Measurements from ENCODE around the gene ARMC7.

Gene ARMC7

DNA sequence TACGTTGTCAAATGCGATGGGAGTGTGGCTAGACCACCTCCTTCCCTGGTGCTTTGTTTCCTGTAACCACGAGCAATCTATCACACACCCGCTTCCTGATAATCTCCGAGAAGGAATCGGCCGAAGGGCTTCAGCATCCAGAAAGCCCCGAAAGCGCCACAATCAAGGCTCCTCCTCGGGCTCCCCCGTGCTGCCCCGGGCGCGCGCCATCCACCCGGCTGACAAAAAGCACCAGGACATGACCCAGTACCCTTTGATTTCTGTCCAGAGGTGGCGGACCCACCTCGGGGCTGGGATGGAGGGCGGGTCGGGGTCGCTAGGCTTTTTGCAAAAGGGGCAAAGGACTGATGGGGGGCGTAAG, 743 bp upstream of the ARMC7 start:
- peak in 2 of 3 donors; percentile 60 to 65 for DNase-seq
- Histone ChIP-seq H3K36me3 (ENCODE audit: control insufficient read depth in 4 of 4, insufficient read depth in 4 of 4, low read length in 3 of 4) (peaks cover 0 to 13% (median 3%) of the 10 kb centered on the region in 4 experiments), H3K27ac (ENCODE audit: insufficient read depth in 1 of 2, low read depth in 1 of 2, low read length in 2 of 2, poor library complexity in 1 of 2, severe bottlenecking in 2 of 2) (no peak overlapping the region), H3K4me3 (ENCODE audit: control insufficient read depth in 1 of 7, extremely low read depth in 1 of 7, insufficient read depth in 4 of 7, low read depth in 2 of 7, low read length in 6 of 7) (peak overlapping the region; percentile 51 to 95 (median 86)), H3K27me3 (replicated peaks in 2 of 5; ENCODE audit: control insufficient read depth in 4 of 5, insufficient read depth in 5 of 5, low read length in 4 of 5) (no peaks in the 10 kb centered on the region), H3K9me3 (ENCODE audit: control extremely low read depth in 1 of 5, control insufficient read depth in 4 of 5, insufficient read depth in 2 of 5, low read depth in 1 of 5, low read length in 4 of 5) (no peaks in the 10 kb centered on the region), H3K4me1 (ENCODE audit: control extremely low read depth in 1 of 4, control insufficient read depth in 4 of 4, insufficient read depth in 4 of 4, low read length in 3 of 4) (peaks cover 0 to 35% (median 31%) of the 10 kb centered on the region in 4 experiments)
- 0% methylated on average over 21 of the region's 22 CpGs for WGBS (ENCODE audit: insufficient coverage)
- ChIA-PET POLR2A (interaction anchor here (0.8 to 1.0 kb wide), 3 partner anchors 15 to 49 kb away, joined by 3 to 6 read pairs (median 5); partner anchors contain the start of gene SLC16A5), CTCF (interaction anchor here (7.7 to 9.4 kb wide), 4 partner anchors 15 to 94 kb away, joined by 71 to 168 read pairs (median 92); partner anchors contain the start of genes NT5C and NUP85)

DNA sequence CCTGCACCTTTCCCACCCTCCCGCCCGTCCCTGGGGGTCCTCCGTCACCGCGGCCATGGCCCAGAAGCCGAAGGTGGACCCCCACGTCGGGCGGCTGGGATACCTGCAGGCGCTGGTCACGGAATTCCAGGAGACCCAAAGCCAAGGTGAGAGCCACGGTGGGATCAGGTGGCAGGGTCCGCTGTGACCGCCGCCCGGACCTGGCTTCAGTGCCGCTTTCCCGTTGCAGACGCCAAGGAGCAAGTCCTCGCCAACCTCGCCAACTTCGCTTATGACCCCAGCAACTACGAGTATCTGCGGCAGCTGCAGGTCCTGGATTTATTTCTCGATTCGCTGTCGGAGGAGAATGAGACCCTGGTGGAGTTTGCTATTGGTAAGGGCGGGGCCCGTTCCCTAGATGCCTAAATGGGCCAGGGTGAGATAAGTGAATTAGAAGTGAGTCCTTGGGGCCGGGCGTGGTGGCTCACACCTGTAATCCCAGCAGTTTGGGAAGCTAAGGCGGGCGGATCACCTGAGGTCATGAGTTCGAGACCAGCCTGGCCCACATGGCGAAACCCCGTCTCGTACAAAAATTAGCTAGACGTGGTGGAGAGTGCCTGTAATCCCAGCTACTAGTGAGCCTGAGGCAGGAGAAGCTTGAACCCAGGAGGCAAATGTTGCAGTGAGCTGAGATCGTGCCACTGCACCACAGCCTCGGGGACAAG, 617 bp downstream of the ARMC7 start:
- Histone ChIP-seq H3K27me3 (replicated peaks in 2 of 5; ENCODE audit: control insufficient read depth in 4 of 5, insufficient read depth in 5 of 5, low read length in 4 of 5) (no peaks in the 10 kb centered on the region), H3K27ac (ENCODE audit: insufficient read depth in 1 of 2, low read depth in 1 of 2, low read length in 2 of 2, poor library complexity in 1 of 2, severe bottlenecking in 2 of 2) (peak overlapping the region in 1 of 2 experiments; percentile 74), H3K36me3 (ENCODE audit: control insufficient read depth in 4 of 4, insufficient read depth in 4 of 4, low read length in 3 of 4) (peaks cover 0 to 7% (median under 1%) of the 10 kb centered on the region in 4 experiments), H3K9me3 (ENCODE audit: control extremely low read depth in 1 of 5, control insufficient read depth in 4 of 5, insufficient read depth in 2 of 5, low read depth in 1 of 5, low read length in 4 of 5) (no peaks in the 10 kb centered on the region), H3K4me3 (ENCODE audit: control insufficient read depth in 1 of 7, extremely low read depth in 1 of 7, insufficient read depth in 4 of 7, low read depth in 2 of 7, low read length in 6 of 7) (peak overlapping the region; percentile 51 to 95 (median 86)), H3K4me1 (ENCODE audit: control extremely low read depth in 1 of 4, control insufficient read depth in 4 of 4, insufficient read depth in 4 of 4, low read length in 3 of 4) (peaks cover 0 to 46% (median 40%) of the 10 kb centered on the region in 4 experiments)
- CTCF ChIA-PET, result interaction anchor here (0.7 to 9.4 kb wide), 12 partner anchors 10 to 93 kb away, joined by 3 to 168 read pairs (median 6); partner anchors contain the start of genes NT5C and NUP85
- peak in 2 of 3 donors; percentile 59 to 65 for DNase-seq
- POLR2A ChIA-PET, result interaction anchor here (0.6 to 1.0 kb wide), 5 partner anchors 23 to 51 kb away, joined by 3 to 6 read pairs (median 5); partner anchors contain the start of genes JPT1 and SLC16A5
- 15% methylated on average over 33 of the region's 40 CpGs for WGBS (ENCODE audit: insufficient coverage)

DNA sequence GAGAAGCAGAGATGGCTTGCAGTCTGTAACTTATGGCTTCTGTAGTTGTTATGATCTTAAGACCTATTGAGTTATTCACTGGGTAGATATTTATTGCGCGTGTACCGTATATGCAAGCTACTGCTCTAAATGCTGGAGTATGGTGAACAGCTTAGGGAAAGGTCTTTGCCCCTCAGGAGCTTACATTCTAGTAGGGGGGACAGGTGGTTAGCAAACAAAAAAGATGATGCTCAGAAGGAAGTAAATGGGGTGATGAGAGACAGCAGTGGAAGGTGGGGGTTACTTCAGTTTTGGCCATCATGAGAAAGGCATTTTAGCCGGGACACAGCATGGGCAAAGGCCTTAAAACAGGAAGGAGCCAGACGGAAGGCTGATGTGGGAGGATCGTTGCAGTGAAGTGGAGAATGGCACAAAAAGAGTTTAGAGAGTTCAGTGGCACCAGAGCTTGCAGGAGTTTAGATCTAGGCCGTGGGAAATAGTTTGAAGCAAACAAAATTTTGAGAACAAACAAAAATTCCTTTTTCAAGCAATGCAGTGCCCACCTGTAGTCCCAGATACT, 2.1 kb downstream of the ARMC7 start:
- Histone ChIP-seq H3K27me3 (replicated peaks in 2 of 5; ENCODE audit: control insufficient read depth in 4 of 5, insufficient read depth in 5 of 5, low read length in 4 of 5) (no peaks in the 10 kb centered on the region), H3K9me3 (ENCODE audit: control extremely low read depth in 1 of 5, control insufficient read depth in 4 of 5, insufficient read depth in 2 of 5, low read depth in 1 of 5, low read length in 4 of 5) (no peaks in the 10 kb centered on the region), H3K4me3 (ENCODE audit: control insufficient read depth in 1 of 7, extremely low read depth in 1 of 7, insufficient read depth in 4 of 7, low read depth in 2 of 7, low read length in 6 of 7) (peak overlapping the region in 1 of 7 experiments; percentile 1), H3K27ac (ENCODE audit: insufficient read depth in 1 of 2, low read depth in 1 of 2, low read length in 2 of 2, poor library complexity in 1 of 2, severe bottlenecking in 2 of 2) (no peak overlapping the region), H3K4me1 (ENCODE audit: control extremely low read depth in 1 of 4, control insufficient read depth in 4 of 4, insufficient read depth in 4 of 4, low read length in 3 of 4) (peaks cover 0 to 47% (median 41%) of the 10 kb centered on the region in 4 experiments), H3K36me3 (ENCODE audit: control insufficient read depth in 4 of 4, insufficient read depth in 4 of 4, low read length in 3 of 4) (peaks cover 2 to 15% (median 6%) of the 10 kb centered on the region in 4 experiments)
- no peak for DNase-seq
- POLR2A ChIA-PET, result interaction anchor here (0.6 kb wide), 1 partner anchor 71 kb away, joined by 5 read pairs; no protein-coding TSS in a partner anchor
- CTCF ChIA-PET, result interaction anchor here (0.6 to 9.4 kb wide), 12 partner anchors 13 to 186 kb away, joined by 3 to 168 read pairs (median 32); partner anchors contain the start of genes NT5C and NUP85
- 95% methylated on average over 7 of the region's 7 CpGs for WGBS (ENCODE audit: insufficient coverage)

DNA sequence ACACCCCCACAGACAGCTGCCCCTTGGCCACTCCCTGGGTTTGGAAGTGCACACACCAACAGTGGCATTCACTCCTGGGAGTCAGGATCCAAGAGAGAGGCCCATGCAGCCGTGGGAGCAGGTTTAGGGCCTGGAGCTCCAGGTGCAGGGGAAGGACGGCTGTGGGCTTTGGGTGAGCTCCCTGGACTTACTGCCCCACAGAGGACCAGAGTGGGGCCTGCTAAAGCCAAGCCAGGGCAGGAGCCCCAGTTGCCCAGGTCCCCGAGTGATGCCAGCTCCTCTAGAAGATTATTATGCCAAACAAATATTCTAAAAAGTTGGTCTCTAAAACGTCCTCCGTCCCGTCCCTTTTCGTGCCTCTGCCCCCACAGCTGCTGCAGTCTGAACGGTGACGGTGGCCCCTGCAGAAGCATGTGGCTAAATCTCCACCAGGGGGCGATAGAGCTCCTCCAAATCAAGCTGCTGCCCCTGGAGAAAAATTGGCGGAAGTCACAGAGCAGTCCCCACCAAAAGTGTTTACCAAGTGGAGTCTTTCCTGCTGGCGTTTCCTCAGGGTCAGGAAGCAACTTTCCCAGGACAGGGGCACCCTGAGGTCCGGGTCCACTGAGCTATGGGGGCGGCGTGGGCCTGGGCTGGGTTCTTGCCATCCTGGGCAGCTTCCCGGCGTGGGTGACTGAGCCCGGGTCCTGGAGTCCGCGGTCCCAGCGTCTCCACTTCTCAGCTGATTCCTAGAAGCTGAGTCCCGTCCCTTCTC, 4.2 kb downstream of the ARMC7 start:
- peak; percentile 93 to 96 (median 94) for DNase-seq
- Histone ChIP-seq H3K27me3 (replicated peaks in 2 of 5; ENCODE audit: control insufficient read depth in 4 of 5, insufficient read depth in 5 of 5, low read length in 4 of 5) (no peaks in the 10 kb centered on the region), H3K27ac (ENCODE audit: insufficient read depth in 1 of 2, low read depth in 1 of 2, low read length in 2 of 2, poor library complexity in 1 of 2, severe bottlenecking in 2 of 2) (peak overlapping the region in 1 of 2 experiments; percentile 81), H3K4me1 (ENCODE audit: control extremely low read depth in 1 of 4, control insufficient read depth in 4 of 4, insufficient read depth in 4 of 4, low read length in 3 of 4) (peaks cover 0 to 39% (median 32%) of the 10 kb centered on the region in 4 experiments), H3K36me3 (ENCODE audit: control insufficient read depth in 4 of 4, insufficient read depth in 4 of 4, low read length in 3 of 4) (peaks cover 2 to 21% (median 7%) of the 10 kb centered on the region in 4 experiments), H3K9me3 (ENCODE audit: control extremely low read depth in 1 of 5, control insufficient read depth in 4 of 5, insufficient read depth in 2 of 5, low read depth in 1 of 5, low read length in 4 of 5) (no peaks in the 10 kb centered on the region), H3K4me3 (ENCODE audit: control insufficient read depth in 1 of 7, extremely low read depth in 1 of 7, insufficient read depth in 4 of 7, low read depth in 2 of 7, low read length in 6 of 7) (peak overlapping the region; percentile 48 to 90 (median 72))
- 2% methylated on average over 20 of the region's 22 CpGs for WGBS (ENCODE audit: insufficient coverage)
- ChIA-PET CTCF (interaction anchor here (0.7 to 9.4 kb wide), 33 partner anchors 9 to 157 kb away, joined by 3 to 168 read pairs (median 6); partner anchors contain the start of genes MIF4GD, NT5C, NUP85 and SLC16A5), POLR2A (interaction anchor here (0.7 to 2.8 kb wide), 8 partner anchors 10 to 58 kb away, joined by 3 to 13 read pairs (median 3); partner anchors contain the start of gene NT5C)

DNA sequence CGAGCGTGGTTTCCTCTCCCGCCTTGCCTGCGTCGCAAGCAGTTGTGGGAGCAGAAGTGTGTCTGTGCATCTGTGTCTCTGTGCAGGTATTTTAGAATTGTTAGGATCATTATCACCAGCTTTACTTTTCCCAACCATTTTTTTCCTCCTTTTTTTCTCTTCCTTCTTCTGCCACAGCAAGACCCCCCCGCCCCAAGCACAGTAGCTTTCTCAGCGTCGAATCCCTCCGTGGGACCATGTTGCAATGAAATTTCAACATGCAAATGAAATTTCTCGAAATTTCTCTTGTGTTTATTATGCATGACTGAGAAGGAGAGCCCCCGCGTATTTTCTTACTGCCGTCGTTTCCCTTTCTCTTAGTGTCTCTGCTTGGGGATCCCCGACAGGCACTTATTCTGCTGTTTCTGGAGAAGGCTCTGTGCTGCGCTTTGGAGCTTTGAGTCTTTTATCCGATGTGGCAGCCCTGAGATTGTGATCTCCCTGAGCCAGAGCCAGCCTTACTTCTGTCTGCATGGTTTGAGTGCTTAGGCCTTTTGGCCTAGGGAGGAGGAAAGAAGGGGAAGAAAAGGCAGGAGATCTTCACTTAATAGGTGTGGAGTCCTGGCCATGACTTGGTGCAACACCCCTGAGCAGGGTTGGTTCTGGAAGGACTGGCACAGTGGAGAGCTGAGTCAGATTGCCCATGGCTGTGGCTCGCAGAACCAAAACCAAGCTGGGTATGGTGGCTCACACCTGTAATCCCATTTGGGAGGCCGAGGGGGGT, 5.0 kb downstream of the ARMC7 start:
- peaks cover 2 to 24% (median 7%) of the 10 kb centered on the region in 4 experiments for H3K36me3 ChIP-seq (ENCODE audit: control insufficient read depth in 4 of 4, insufficient read depth in 4 of 4, low read length in 3 of 4)
- 39% methylated on average over 10 of the region's 19 CpGs for WGBS (ENCODE audit: insufficient coverage)
- peaks cover 0 to 32% (median 26%) of the 10 kb centered on the region in 4 experiments for H3K4me1 ChIP-seq (ENCODE audit: control extremely low read depth in 1 of 4, control insufficient read depth in 4 of 4, insufficient read depth in 4 of 4, low read length in 3 of 4)
- peak overlapping the region; percentile 48 to 90 (median 72) for H3K4me3 ChIP-seq (ENCODE audit: control insufficient read depth in 1 of 7, extremely low read depth in 1 of 7, insufficient read depth in 4 of 7, low read depth in 2 of 7, low read length in 6 of 7)
- H3K9me3 ChIP-seq (ENCODE audit: control extremely low read depth in 1 of 5, control insufficient read depth in 4 of 5, insufficient read depth in 2 of 5, low read depth in 1 of 5, low read length in 4 of 5), result no peaks in the 10 kb centered on the region
- ChIA-PET CTCF (interaction anchor here (0.7 to 9.4 kb wide), 32 partner anchors 10 to 151 kb away, joined by 3 to 168 read pairs (median 6); partner anchors contain the start of genes NT5C, NUP85 and SLC16A5), POLR2A (interaction anchor here (0.7 to 2.8 kb wide), 9 partner anchors 9 to 87 kb away, joined by 3 to 13 read pairs (median 3); partner anchors contain the start of gene NT5C)
- peak in 2 of 3 donors; percentile 29 to 30 for DNase-seq
- no peaks in the 10 kb centered on the region for H3K27me3 ChIP-seq (replicated peaks in 2 of 5; ENCODE audit: control insufficient read depth in 4 of 5, insufficient read depth in 5 of 5, low read length in 4 of 5)
- peak overlapping the region in 1 of 2 experiments; percentile 81 for H3K27ac ChIP-seq (ENCODE audit: insufficient read depth in 1 of 2, low read depth in 1 of 2, low read length in 2 of 2, poor library complexity in 1 of 2, severe bottlenecking in 2 of 2)

DNA sequence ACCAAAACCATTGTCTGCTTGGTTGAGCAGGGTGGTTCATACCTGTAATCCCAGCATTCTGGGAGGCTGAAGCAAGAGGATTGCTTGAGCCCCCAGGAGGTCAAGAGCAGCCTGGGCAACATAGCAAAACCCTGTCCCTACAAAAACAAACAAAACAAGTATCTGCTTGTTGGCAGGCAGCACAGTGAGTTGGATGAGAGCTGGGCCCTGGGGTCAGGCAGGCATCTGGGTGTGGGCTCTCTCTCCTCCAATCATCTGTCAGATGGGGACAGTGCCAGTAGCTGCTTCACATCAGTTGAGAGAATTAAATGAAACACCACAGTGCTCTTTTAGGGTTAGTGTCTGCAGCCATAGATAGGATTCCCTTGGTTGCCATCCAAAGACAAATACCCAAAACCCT, 5.8 kb downstream of the ARMC7 start:
- no peak for DNase-seq
- H3K4me1 ChIP-seq (ENCODE audit: control extremely low read depth in 1 of 4, control insufficient read depth in 4 of 4, insufficient read depth in 4 of 4, low read length in 3 of 4), result peaks cover 0 to 27% (median 22%) of the 10 kb centered on the region in 4 experiments
- POLR2A ChIA-PET, result interaction anchor here (1.1 to 2.8 kb wide), 3 partner anchors 9 to 86 kb away, joined by 3 to 11 read pairs (median 5); partner anchors contain the start of gene NT5C
- CTCF ChIA-PET, result interaction anchor here (1.3 to 9.4 kb wide), 11 partner anchors 9 to 151 kb away, joined by 3 to 168 read pairs (median 24); partner anchors contain the start of genes NT5C, NUP85 and SLC16A5
- H3K36me3 ChIP-seq (ENCODE audit: control insufficient read depth in 4 of 4, insufficient read depth in 4 of 4, low read length in 3 of 4), result peaks cover 2 to 26% (median 7%) of the 10 kb centered on the region in 4 experiments
- H3K27ac ChIP-seq (ENCODE audit: insufficient read depth in 1 of 2, low read depth in 1 of 2, low read length in 2 of 2, poor library complexity in 1 of 2, severe bottlenecking in 2 of 2), result no peak overlapping the region
- no peak overlapping the region for H3K4me3 ChIP-seq (ENCODE audit: control insufficient read depth in 1 of 7, extremely low read depth in 1 of 7, insufficient read depth in 4 of 7, low read depth in 2 of 7, low read length in 6 of 7)
- H3K9me3 ChIP-seq (ENCODE audit: control extremely low read depth in 1 of 5, control insufficient read depth in 4 of 5, insufficient read depth in 2 of 5, low read depth in 1 of 5, low read length in 4 of 5), result no peaks in the 10 kb centered on the region
- H3K27me3 ChIP-seq (replicated peaks in 2 of 5; ENCODE audit: control insufficient read depth in 4 of 5, insufficient read depth in 5 of 5, low read length in 4 of 5), result no peaks in the 10 kb centered on the region

Data from common myeloid progenitor, CD34-positive (primary cell).